ENCODE data around the gene PTPRK.

- TF ChIP-seq CTCF (IDR thresholded peaks at IDR 0.05; ENCODE audit: low read depth, low read length, missing input control), result no peak
- TF ChIP-seq GABPA (IDR thresholded peaks at IDR 0.05 in 1 of 2, conservative IDR thresholded peaks at IDR 0.05 in 1 of 2), result no peak
These were observed 200.5 kb downstream of the PTPRK start for GRCh38 chr6:128319946-128320345.

All from liver (tissue), 3 donors.